Loucy (cell line): ENCODE results near the gene MAPK8IP1.

ENCODE experiments used
- H2AFZ ChIP-seq: fragments of 200-600 bp; sonication (generic); 2 replicates; pipeline ENCODE4 v1.6.0; 2016; ENCODE audit warnings: antibody characterized with exemption, mild to moderate bottlenecking, low read length, moderate library complexity
- H3F3A ChIP-seq: fragments of 200-600 bp; 2 replicates; pipeline ENCODE4 v1.6.0; 2016; ENCODE audit warnings: antibody characterized with exemption, low read depth, mild to moderate bottlenecking
- H3K27me3 ChIP-seq: fragments of 200-600 bp; sonication (generic); 2 replicates; pipeline ENCODE4 v1.6.1; 2014; ENCODE audit warnings: low read length, mild to moderate bottlenecking; ENCODE audit not compliant: insufficient read depth, poor library complexity, severe bottlenecking
- H3K36me3 ChIP-seq: fragments of 200-600 bp; sonication (generic); 2 replicates; pipeline ENCODE4 v1.6.1; 2016; ENCODE audit warnings: low read length; ENCODE audit not compliant: insufficient read depth
- H3K4me1 ChIP-seq: fragments of 200-600 bp; sonication (generic); 2 replicates; pipeline ENCODE4 v1.5.1; 2014; ENCODE audit warnings: low read length, mild to moderate bottlenecking; ENCODE audit not compliant: insufficient read depth, poor library complexity, severe bottlenecking
- H3K4me2 ChIP-seq: fragments of 200-600 bp; sonication (generic); 2 replicates; pipeline ENCODE4 v1.6.0; 2014; ENCODE audit warnings: antibody characterized with exemption, low read length, low read depth, mild to moderate bottlenecking; ENCODE audit not compliant: poor library complexity, severe bottlenecking
- H3K4me3 ChIP-seq: fragments of 200-600 bp; sonication (generic); 2 replicates; pipeline ENCODE4 v1.5.1; 2014; ENCODE audit warnings: low read length, mild to moderate bottlenecking, mixed read lengths; ENCODE audit not compliant: poor library complexity, severe bottlenecking
- H3K79me2 ChIP-seq: fragments of 200-600 bp; sonication (generic); 2 replicates; pipeline ENCODE4 v1.6.1; 2014; ENCODE audit warnings: low read length; ENCODE audit not compliant: insufficient read depth
- H3K9ac ChIP-seq: fragments of 200-600 bp; sonication (generic); 2 replicates; pipeline ENCODE4 v1.6.0; 2014; ENCODE audit warnings: mild to moderate bottlenecking, low read depth, low read length, moderate library complexity; ENCODE audit not compliant: poor library complexity, severe bottlenecking
- H3K9me2 ChIP-seq: fragments of 200-600 bp; sonication (generic); replicated peaks from 2 replicates; pipeline ENCODE4 v1.6.1; 2016; ENCODE audit warnings: low read depth, low read length, mixed read lengths
- H3K9me3 ChIP-seq: fragments of 200-600 bp; sonication (generic); 2 replicates; pipeline ENCODE4 v1.6.1; 2014; ENCODE audit warnings: mild to moderate bottlenecking, antibody characterized with exemption, low read length, low read depth; ENCODE audit not compliant: insufficient read depth
- H4K20me1 ChIP-seq: fragments of 200-600 bp; sonication (generic); 2 replicates; pipeline ENCODE4 v1.6.0; 2014; ENCODE audit warnings: antibody characterized with exemption, low read length, mild to moderate bottlenecking; ENCODE audit not compliant: insufficient read depth, poor library complexity, severe bottlenecking
- EZH2phosphoT487 ChIP-seq: fragments of 200-600 bp; IDR thresholded peaks from 2 replicates; pipeline ENCODE4 v1.6.1; 2018; ENCODE audit warnings: antibody characterized with exemption, mild to moderate bottlenecking, moderate library complexity, borderline replicate concordance
- TF ChIP-seq, protein P1 (sequence below): fragments of 200-600 bp; sonication (generic); conservative IDR thresholded peaks from 2 replicates; pipeline ENCODE4 v1.5.1; 2014; ENCODE audit warnings: mild to moderate bottlenecking, antibody characterized with exemption, low read length

MAPK8IP1 gene

DNA sequence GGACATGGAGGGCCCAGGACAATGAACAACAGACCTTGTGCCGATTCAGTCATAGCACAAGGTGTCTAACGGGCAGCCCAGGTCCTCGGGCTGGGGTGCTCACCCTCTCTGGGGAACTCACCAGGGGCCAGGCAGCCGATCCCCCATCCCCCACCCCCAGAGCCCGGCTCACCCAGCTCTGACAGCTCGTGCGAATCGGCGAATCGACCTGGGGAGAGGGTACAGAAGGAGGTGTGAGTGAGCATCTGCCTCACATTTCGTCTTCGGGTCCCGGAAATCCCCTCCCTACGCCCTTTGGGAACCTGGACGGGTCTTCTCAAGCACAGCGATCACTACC is 31.8 kb downstream of the MAPK8IP1 start:
- Histone ChIP-seq H3K27me3 (no peaks in the 10 kb centered on the region), H3K79me2 (peaks cover 23% of the 10 kb centered on the region), H3F3A (peaks cover 3% of the 10 kb centered on the region; the same call in 1 of the 2 replicates), H2AFZ (peak overlapping the region; percentile 96; the same call in 1 of the 2 replicates), H3K4me3 (peak overlapping the region; percentile 94), H3K4me1 (peaks cover 29% of the 10 kb centered on the region), H4K20me1 (peaks cover 22% of the 10 kb centered on the region), H3K36me3 (peaks cover 17% of the 10 kb centered on the region; the same call in 1 of the 2 replicates), H3K9me3 (no peaks in the 10 kb centered on the region), H3K9me2 (no peaks in the 10 kb centered on the region), H3K4me2 (peak overlapping the region; percentile 91), H3K9ac (peak overlapping the region; percentile 89)
- no peak for TF ChIP-seq EZH2phosphoT487
- TF ChIP-seq, protein P1, sequence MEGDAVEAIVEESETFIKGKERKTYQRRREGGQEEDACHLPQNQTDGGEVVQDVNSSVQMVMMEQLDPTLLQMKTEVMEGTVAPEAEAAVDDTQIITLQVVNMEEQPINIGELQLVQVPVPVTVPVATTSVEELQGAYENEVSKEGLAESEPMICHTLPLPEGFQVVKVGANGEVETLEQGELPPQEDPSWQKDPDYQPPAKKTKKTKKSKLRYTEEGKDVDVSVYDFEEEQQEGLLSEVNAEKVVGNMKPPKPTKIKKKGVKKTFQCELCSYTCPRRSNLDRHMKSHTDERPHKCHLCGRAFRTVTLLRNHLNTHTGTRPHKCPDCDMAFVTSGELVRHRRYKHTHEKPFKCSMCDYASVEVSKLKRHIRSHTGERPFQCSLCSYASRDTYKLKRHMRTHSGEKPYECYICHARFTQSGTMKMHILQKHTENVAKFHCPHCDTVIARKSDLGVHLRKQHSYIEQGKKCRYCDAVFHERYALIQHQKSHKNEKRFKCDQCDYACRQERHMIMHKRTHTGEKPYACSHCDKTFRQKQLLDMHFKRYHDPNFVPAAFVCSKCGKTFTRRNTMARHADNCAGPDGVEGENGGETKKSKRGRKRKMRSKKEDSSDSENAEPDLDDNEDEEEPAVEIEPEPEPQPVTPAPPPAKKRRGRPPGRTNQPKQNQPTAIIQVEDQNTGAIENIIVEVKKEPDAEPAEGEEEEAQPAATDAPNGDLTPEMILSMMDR: no peak

DNA sequence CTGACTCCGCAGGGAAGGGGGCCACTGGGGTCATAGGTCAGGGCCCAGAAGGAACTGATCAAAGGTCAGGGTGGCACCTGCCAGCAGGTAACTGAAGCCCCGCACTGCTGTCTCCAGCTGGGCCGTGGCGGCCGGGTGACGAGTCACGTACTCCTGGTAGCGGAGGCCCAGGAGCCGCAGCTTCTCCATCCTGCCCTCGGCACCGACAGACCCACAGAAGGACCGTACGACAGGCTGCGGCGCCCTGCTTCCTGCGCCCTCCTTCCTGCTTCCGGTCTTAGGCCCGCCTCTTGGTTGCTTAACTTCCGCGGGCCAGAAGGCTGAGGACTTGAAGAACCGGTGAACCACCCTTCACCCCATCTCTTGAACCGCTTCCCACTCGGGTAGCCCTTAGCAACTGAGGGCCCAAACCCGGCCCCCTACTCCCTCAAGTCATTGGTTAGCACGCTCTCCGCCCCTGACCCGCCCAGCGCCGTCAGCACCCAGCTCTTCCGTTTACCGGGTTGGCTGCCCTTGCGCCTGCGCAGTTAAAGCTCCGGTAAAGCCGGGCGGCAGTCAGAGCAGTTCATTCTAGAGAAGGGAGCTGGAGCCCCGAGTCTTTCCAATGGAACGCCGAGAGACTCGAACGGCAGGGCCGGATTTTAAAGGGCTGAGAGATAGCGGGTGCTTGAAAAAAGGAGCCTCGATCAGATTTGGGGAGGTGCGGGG is 32.3 kb downstream of the MAPK8IP1 start, which contains the start of gene PEX16:
TSS of gene PEX16 (minus strand) at position 255 of the 708 bp plus-strand sequence. CDS start at position 189, 66 bp downstream.
- Histone ChIP-seq H3K9me2 (no peaks in the 10 kb centered on the region), H2AFZ (peak within 1 kb of the TSS; percentile 96), H3K4me3 (peak within 1 kb of the TSS; percentile 94), H3K9ac (peak within 1 kb of the TSS; percentile 89), H4K20me1 (peaks cover 22% of the 10 kb centered on the region), H3K36me3 (peaks cover 17% of the 10 kb centered on the region; the same call in 1 of the 2 replicates), H3K27me3 (no peaks in the 10 kb centered on the region), H3F3A (peaks cover 3% of the 10 kb centered on the region; the same call in 1 of the 2 replicates), H3K79me2 (peaks cover 23% of the 10 kb centered on the region), H3K4me2 (peak within 1 kb of the TSS; percentile 91), H3K4me1 (peaks cover 29% of the 10 kb centered on the region), H3K9me3 (no peaks in the 10 kb centered on the region)
- TF ChIP-seq, protein P1: no peak
- TF ChIP-seq EZH2phosphoT487: no peak

DNA sequence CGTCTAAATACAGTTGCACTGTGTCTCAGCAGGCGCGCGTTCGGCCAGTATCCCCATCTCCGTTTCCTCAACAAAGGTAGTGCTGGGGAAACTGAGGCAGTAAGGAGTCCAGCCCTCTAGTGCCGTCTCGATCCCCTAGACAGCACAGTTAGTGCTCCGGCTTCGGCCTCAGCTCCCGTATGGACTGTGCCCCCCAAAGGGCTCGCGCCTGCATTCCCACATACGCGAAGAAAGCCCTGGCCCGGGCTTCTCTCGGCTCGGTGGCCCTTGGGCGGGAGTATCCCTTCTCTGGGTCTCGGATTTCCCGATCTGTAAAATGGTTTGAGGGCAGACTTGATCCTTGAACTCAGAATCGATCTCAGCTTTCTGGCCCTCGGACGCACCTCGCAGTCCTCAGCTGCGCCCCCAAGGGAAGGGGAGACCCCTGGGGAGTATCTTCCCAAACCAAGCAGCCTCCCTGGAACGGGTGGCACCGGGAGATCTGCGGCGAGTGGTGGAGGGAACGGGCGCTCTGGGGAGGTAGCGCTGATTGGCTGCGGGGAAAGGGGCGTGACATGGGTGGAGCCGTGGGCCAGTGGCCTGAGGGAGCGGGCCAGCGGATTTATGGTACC is 33.0 kb downstream of the MAPK8IP1 start:
- H4K20me1 ChIP-seq: peaks cover 22% of the 10 kb centered on the region
- H3K9ac ChIP-seq: peak overlapping the region; percentile 89
- H2AFZ ChIP-seq: peak overlapping the region; percentile 96
- peaks cover 23% of the 10 kb centered on the region for H3K79me2 ChIP-seq
- H3K27me3 ChIP-seq: no peaks in the 10 kb centered on the region
- peak overlapping the region; percentile 94 for H3K4me3 ChIP-seq
- TF ChIP-seq, protein P1: no peak
- TF ChIP-seq EZH2phosphoT487: no peak
- H3K9me3 ChIP-seq: no peaks in the 10 kb centered on the region
- peaks cover 29% of the 10 kb centered on the region for H3K4me1 ChIP-seq
- H3K36me3 ChIP-seq: peaks cover 12% of the 10 kb centered on the region; the same call in 1 of the 2 replicates
- peak overlapping the region; percentile 91 for H3K4me2 ChIP-seq
- peaks cover 3% of the 10 kb centered on the region; the same call in 1 of the 2 replicates for H3F3A ChIP-seq
- H3K9me2 ChIP-seq: no peaks in the 10 kb centered on the region
